Measurements from ENCODE around the gene ENDOD1.
A peak's percentile ranks its signal among the peaks of the same experiment; 100 is the strongest.
"Not testable (repeated sequence)": the region's sequence is repeated elsewhere in the genome, so short reads cannot be mapped to it uniquely, and the experiment has no call there.

The ENDOD1 gene

GRCh38 chr11:95100856-95101507 lies 11.3 kb downstream of the ENDOD1 start:
- H3K4me3 ChIP-seq (ENCODE audit: low read depth in 1 of 5, low read length in 5 of 5): no peak overlapping the region
- H3K27me3 ChIP-seq (ENCODE audit: control insufficient read depth in 5 of 5, insufficient read depth in 4 of 5, low read length in 5 of 5): no peaks in the 10 kb centered on the region
- H3K9ac ChIP-seq (ENCODE audit: low read length in 5 of 5): no peak overlapping the region
- peaks cover 0 to 4% (median 0%) of the 10 kb centered on the region in 5 donors for H3K4me1 ChIP-seq (ENCODE audit: control insufficient read depth in 5 of 5, insufficient read depth in 5 of 5, low read length in 5 of 5)
- H3K27ac ChIP-seq (ENCODE audit: low read depth, low read length): no peak overlapping the region
- H3K36me3 ChIP-seq (ENCODE audit: control insufficient read depth in 5 of 5, insufficient read depth in 5 of 5, low read length in 5 of 5): peaks cover 0 to 2% (median 0%) of the 10 kb centered on the region in 5 donors
- H3K9me3 ChIP-seq (ENCODE audit: control insufficient read depth in 5 of 5, low read length in 5 of 5): no peaks in the 10 kb centered on the region

DNA sequence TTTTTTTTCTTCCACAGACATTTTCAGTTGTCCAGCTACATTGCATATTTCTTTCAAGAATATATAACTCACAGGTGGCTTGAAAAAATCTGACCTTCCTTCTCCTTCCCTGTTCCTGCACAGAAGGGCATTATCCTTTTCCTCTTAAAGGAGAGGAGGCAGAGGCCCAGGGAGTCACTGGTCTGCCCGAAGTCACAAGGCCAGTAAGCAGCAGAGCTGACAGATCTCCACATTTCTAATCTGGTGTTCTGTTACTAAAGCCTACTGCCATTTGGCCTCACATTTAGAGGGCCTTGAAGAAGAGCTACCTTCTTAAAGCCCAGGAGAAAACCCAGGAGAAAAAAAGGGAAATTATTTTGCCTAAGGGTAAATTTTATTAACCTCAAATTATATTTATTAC lies 12.3 kb downstream of the ENDOD1 start:
- no peak overlapping the region for H3K9ac ChIP-seq (ENCODE audit: low read length in 5 of 5)
- H3K4me1 ChIP-seq (ENCODE audit: control insufficient read depth in 5 of 5, insufficient read depth in 5 of 5, low read length in 5 of 5): no peaks in the 10 kb centered on the region
- H3K27me3 ChIP-seq (ENCODE audit: control insufficient read depth in 5 of 5, insufficient read depth in 4 of 5, low read length in 5 of 5): no peaks in the 10 kb centered on the region
- H3K36me3 ChIP-seq (ENCODE audit: control insufficient read depth in 5 of 5, insufficient read depth in 5 of 5, low read length in 5 of 5): peaks cover 0 to 2% (median 0%) of the 10 kb centered on the region in 5 donors
- H3K9me3 ChIP-seq (ENCODE audit: control insufficient read depth in 5 of 5, low read length in 5 of 5): no peaks in the 10 kb centered on the region
- no peak overlapping the region for H3K27ac ChIP-seq (ENCODE audit: low read depth, low read length)
- H3K4me3 ChIP-seq (ENCODE audit: low read depth in 1 of 5, low read length in 5 of 5): no peak overlapping the region

GRCh38 chr11:95102733-95103132 lies 13.1 kb downstream of the ENDOD1 start:
- peaks cover 0 to 1% (median 0%) of the 10 kb centered on the region in 5 donors for H3K4me1 ChIP-seq (ENCODE audit: control insufficient read depth in 5 of 5, insufficient read depth in 5 of 5, low read length in 5 of 5)

DNA sequence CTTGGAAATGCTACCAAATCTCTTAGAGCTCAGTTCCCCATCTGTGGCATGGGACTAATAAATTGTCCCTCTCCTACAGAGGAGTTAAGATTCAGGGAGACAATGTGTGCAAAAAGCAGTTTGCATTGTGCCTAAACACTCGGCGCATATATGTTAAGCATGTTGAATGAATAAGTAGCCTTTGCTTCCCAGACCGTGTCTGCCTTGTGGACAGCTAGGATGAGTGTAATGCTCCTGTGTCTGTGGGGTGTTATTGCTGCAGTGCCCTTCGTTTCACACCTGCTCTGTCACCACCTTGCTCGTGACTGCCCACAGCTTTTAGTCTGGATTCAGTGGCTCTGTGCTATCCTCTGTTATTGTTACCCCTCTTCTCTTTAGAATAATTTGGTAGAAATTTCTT lies 14.1 kb downstream of the ENDOD1 start:
- Histone ChIP-seq H3K27me3 (ENCODE audit: control insufficient read depth in 5 of 5, insufficient read depth in 4 of 5, low read length in 5 of 5) (no peaks in the 10 kb centered on the region), H3K4me1 (ENCODE audit: control insufficient read depth in 5 of 5, insufficient read depth in 5 of 5, low read length in 5 of 5) (peaks cover 2 to 10% (median 6%) of the 10 kb centered on the region in 5 donors), H3K4me3 (ENCODE audit: low read depth in 1 of 5, low read length in 5 of 5) (no peak overlapping the region), H3K9ac (ENCODE audit: low read length in 5 of 5) (no peak overlapping the region), H3K9me3 (ENCODE audit: control insufficient read depth in 5 of 5, low read length in 5 of 5) (no peaks in the 10 kb centered on the region), H3K27ac (ENCODE audit: low read depth, low read length) (no peak overlapping the region), H3K36me3 (ENCODE audit: control insufficient read depth in 5 of 5, insufficient read depth in 5 of 5, low read length in 5 of 5) (peaks cover 0 to 2% (median 0%) of the 10 kb centered on the region in 5 donors)

More at GRCh38 chr11:95102733-95103132, 13.1 kb downstream of the ENDOD1 start:
- no peak overlapping the region for H3K4me3 ChIP-seq (ENCODE audit: low read depth in 1 of 5, low read length in 5 of 5)
- peaks cover 0 to 2% (median 0%) of the 10 kb centered on the region in 5 donors for H3K36me3 ChIP-seq (ENCODE audit: control insufficient read depth in 5 of 5, insufficient read depth in 5 of 5, low read length in 5 of 5)
- H3K9me3 ChIP-seq (ENCODE audit: control insufficient read depth in 5 of 5, low read length in 5 of 5): no peaks in the 10 kb centered on the region
- H3K27me3 ChIP-seq (ENCODE audit: control insufficient read depth in 5 of 5, insufficient read depth in 4 of 5, low read length in 5 of 5): no peaks in the 10 kb centered on the region
- H3K9ac ChIP-seq (ENCODE audit: low read length in 5 of 5): no peak overlapping the region
- H3K27ac ChIP-seq (ENCODE audit: low read depth, low read length): no peak overlapping the region

DNA sequence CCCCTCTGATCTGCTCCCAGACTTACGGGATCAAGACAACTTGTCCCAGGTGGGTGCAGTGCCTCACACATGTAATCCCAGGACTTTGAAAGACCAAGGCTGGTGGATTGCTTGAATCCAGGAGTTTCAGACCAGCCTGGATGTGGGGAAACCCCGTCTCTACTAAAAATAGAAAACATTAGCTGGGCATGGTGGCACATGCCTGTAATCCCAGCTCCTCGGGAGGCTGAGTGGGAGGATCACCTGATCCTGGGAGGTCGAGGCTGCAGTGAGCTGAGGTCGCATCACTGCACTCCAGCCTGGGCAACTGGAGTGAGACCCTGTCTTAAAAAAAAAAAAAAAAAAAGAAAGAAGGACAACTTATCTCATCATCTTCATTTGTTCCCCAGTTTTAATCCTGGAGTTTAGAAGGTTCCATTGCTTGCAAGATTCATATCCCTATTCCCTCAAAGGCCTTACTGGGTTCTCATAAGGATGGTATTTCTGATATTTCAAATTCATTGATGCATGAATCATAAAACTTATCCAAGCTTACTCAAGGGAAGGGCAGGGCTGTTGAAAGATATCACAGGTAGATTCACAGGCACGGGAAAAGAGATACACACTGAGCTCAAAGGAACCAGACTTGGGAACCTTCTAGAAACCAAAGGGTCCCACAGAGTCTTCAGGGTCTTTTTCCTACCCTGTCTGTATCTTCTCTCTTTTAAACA lies 14.6 kb downstream of the ENDOD1 start:
- H3K9ac ChIP-seq (ENCODE audit: low read length in 5 of 5): no peak overlapping the region
- peaks cover 0 to 2% (median 0%) of the 10 kb centered on the region in 5 donors for H3K36me3 ChIP-seq (ENCODE audit: control insufficient read depth in 5 of 5, insufficient read depth in 5 of 5, low read length in 5 of 5)
- no peaks in the 10 kb centered on the region for H3K27me3 ChIP-seq (ENCODE audit: control insufficient read depth in 5 of 5, insufficient read depth in 4 of 5, low read length in 5 of 5)
- no peaks in the 10 kb centered on the region for H3K9me3 ChIP-seq (ENCODE audit: control insufficient read depth in 5 of 5, low read length in 5 of 5)
- peaks cover 3 to 16% (median 9%) of the 10 kb centered on the region in 5 donors for H3K4me1 ChIP-seq (ENCODE audit: control insufficient read depth in 5 of 5, insufficient read depth in 5 of 5, low read length in 5 of 5)
- no peak overlapping the region for H3K27ac ChIP-seq (ENCODE audit: low read depth, low read length)
- no peak overlapping the region for H3K4me3 ChIP-seq (ENCODE audit: low read depth in 1 of 5, low read length in 5 of 5)

DNA sequence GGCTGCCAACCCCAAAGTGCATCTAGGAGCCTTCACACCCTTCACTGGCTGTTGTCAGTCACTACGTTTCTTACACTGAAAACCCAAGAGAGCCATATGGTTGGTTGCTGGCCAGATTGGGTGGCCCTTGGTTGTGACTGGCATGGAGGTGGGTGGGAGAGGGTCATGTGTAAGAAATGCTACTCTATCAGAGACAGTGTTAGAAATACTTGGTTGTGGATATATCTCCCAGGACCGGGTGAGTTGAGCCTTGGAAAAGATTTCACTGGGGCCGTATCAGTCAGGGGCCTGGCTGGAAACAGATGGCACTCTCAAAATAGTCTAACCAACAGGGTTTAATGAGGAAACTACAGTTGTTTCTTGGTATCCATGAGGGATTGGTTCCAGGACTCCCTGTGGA lies 15.2 kb downstream of the ENDOD1 start:
- H3K27me3 ChIP-seq (ENCODE audit: control insufficient read depth in 5 of 5, insufficient read depth in 4 of 5, low read length in 5 of 5): no peaks in the 10 kb centered on the region
- no peak overlapping the region for H3K4me3 ChIP-seq (ENCODE audit: low read depth in 1 of 5, low read length in 5 of 5)
- no peak overlapping the region for H3K27ac ChIP-seq (ENCODE audit: low read depth, low read length)
- H3K9me3 ChIP-seq (ENCODE audit: control insufficient read depth in 5 of 5, low read length in 5 of 5): no peaks in the 10 kb centered on the region
- no peak overlapping the region for H3K9ac ChIP-seq (ENCODE audit: low read length in 5 of 5)
- peaks cover 0 to 2% (median 0%) of the 10 kb centered on the region in 5 donors for H3K36me3 ChIP-seq (ENCODE audit: control insufficient read depth in 5 of 5, insufficient read depth in 5 of 5, low read length in 5 of 5)
- peaks cover 3 to 22% (median 9%) of the 10 kb centered on the region in 5 donors for H3K4me1 ChIP-seq (ENCODE audit: control insufficient read depth in 5 of 5, insufficient read depth in 5 of 5, low read length in 5 of 5)

DNA sequence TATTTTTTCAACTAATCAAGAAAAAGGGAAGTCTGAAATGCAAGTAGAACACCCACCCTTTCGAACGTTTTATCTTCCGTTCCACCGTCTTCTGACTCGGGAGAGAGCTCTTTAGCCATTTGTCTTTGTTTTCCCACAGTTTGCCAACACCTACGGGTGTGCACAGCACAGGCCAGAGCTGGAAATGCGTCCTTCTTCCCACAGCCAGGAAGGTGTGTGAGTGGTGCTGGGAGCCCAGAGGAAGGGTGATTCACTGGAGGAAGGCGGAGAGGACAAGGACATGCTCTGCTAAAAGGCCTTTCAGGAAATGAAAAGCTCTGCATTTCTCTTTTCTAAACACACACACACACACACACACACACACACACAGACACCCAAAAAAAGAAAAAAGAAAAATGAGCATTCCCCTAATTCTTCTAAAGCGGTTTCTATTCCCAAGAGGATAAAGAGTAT lies 18.5 kb downstream of the ENDOD1 start:
- H3K9me3 ChIP-seq (ENCODE audit: control insufficient read depth in 5 of 5, low read length in 5 of 5): no peaks in the 10 kb centered on the region
- peak overlapping the region in 3 of 5 donors; percentile 1 to 25 (median 24) for H3K4me3 ChIP-seq (ENCODE audit: low read depth in 1 of 5, low read length in 5 of 5)
- peak overlapping the region in 2 of 5 donors; percentile 21 to 39 for H3K9ac ChIP-seq (ENCODE audit: low read length in 5 of 5)
- no peaks in the 10 kb centered on the region for H3K27me3 ChIP-seq (ENCODE audit: control insufficient read depth in 5 of 5, insufficient read depth in 4 of 5, low read length in 5 of 5)
- H3K36me3 ChIP-seq (ENCODE audit: control insufficient read depth in 5 of 5, insufficient read depth in 5 of 5, low read length in 5 of 5): peaks cover 0 to 2% (median 0%) of the 10 kb centered on the region in 5 donors
- peaks cover 3 to 25% (median 9%) of the 10 kb centered on the region in 5 donors for H3K4me1 ChIP-seq (ENCODE audit: control insufficient read depth in 5 of 5, insufficient read depth in 5 of 5, low read length in 5 of 5)
- peak overlapping the region; percentile 76 for H3K27ac ChIP-seq (ENCODE audit: low read depth, low read length)

GRCh38 chr11:95108671-95109551 lies 19.3 kb downstream of the ENDOD1 start:
- Histone ChIP-seq H3K4me1 (ENCODE audit: control insufficient read depth in 5 of 5, insufficient read depth in 5 of 5, low read length in 5 of 5) (peaks cover 3 to 25% (median 9%) of the 10 kb centered on the region in 5 donors), H3K27me3 (ENCODE audit: control insufficient read depth in 5 of 5, insufficient read depth in 4 of 5, low read length in 5 of 5) (no peaks in the 10 kb centered on the region), H3K9ac (ENCODE audit: low read length in 5 of 5) (peak overlapping the region in 3 of 5 donors; percentile 21 to 39 (median 35))

DNA sequence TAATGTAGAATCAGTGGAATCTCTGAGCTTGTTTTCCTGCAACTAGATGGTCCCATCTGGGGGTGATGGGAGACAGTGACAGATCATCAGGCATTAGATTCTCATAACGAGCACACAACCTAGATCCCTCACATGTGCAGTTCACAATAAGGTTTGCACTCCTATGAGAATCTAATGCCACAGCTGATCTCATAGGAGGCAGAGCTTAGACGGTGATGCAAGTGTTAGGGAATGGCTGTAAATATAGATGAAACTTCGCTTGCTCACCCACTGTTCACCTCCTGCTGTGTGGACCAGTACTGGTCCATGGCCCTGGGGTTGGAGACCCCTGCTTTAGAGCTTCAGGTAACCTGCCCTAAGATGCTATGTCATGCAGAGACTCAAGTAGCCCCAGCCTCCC lies 21.8 kb downstream of the ENDOD1 start:
- not testable (repeated sequence) for H3K9ac ChIP-seq (ENCODE audit: low read length in 5 of 5); H3K9me3 ChIP-seq (ENCODE audit: control insufficient read depth in 5 of 5, low read length in 5 of 5); H3K4me3 ChIP-seq (ENCODE audit: low read depth in 1 of 5, low read length in 5 of 5); H3K27ac ChIP-seq (ENCODE audit: low read depth, low read length); H3K27me3 ChIP-seq (ENCODE audit: control insufficient read depth in 5 of 5, insufficient read depth in 4 of 5, low read length in 5 of 5); H3K36me3 ChIP-seq (ENCODE audit: control insufficient read depth in 5 of 5, insufficient read depth in 5 of 5, low read length in 5 of 5)
- peaks cover 3 to 25% (median 9%) of the 10 kb centered on the region in 5 donors for H3K4me1 ChIP-seq (ENCODE audit: control insufficient read depth in 5 of 5, insufficient read depth in 5 of 5, low read length in 5 of 5)

More at GRCh38 chr11:95108671-95109551, 19.3 kb downstream of the ENDOD1 start:
- H3K36me3 ChIP-seq (ENCODE audit: control insufficient read depth in 5 of 5, insufficient read depth in 5 of 5, low read length in 5 of 5): peaks cover 0 to 2% (median 0%) of the 10 kb centered on the region in 5 donors
- H3K4me3 ChIP-seq (ENCODE audit: low read depth in 1 of 5, low read length in 5 of 5): peak overlapping the region in 1 of 5 donors; percentile 1
- peak overlapping the region; percentile 76 for H3K27ac ChIP-seq (ENCODE audit: low read depth, low read length)
- H3K9me3 ChIP-seq (ENCODE audit: control insufficient read depth in 5 of 5, low read length in 5 of 5): no peaks in the 10 kb centered on the region

Data from subcutaneous abdominal adipose tissue (tissue), 5 donors.